GM18909 (cell line): Measurements from ENCODE around the gene RPL38.

Experiments used
- ATAC-seq: cut with Tn5 transposase; IDR thresholded peaks from one replicate; pipeline ENCODE4 v1.9.1; 2021; ENCODE audit warnings: mild to moderate bottlenecking; ENCODE audit not compliant: unreplicated experiment, poor library complexity

RPL38 gene

GRCh38 chr17:74203439-74204240, at the start of gene RPL38:
Gene RPL38, plus strand, starts transcription at chr17:74203678. Its CDS starts 278 bp downstream, at chr17:74203956.
- peak; percentile 75 for ATAC-seq

GRCh38 chr17:74153821-74154430, 49.6 kb upstream of the RPL38 start:
- no peak for ATAC-seq

- ATAC-seq: no peak
Observed at GRCh38 chr17:74156878-74157277, 46.6 kb upstream of the RPL38 start.

- no peak for ATAC-seq
Observed at GRCh38 chr17:74157366-74157765, 46.1 kb upstream of the RPL38 start.

- ATAC-seq: no peak
Observed at GRCh38 chr17:74158761-74159160, 44.7 kb upstream of the RPL38 start.

- ATAC-seq: no peak
Observed at GRCh38 chr17:74159226-74159840, 44.1 kb upstream of the RPL38 start.

- no peak for ATAC-seq
Observed at GRCh38 chr17:74160656-74161502, 42.6 kb upstream of the RPL38 start.

- ATAC-seq: no peak
Observed at GRCh38 chr17:74161503-74161875, 42.0 kb upstream of the RPL38 start.

- no peak for ATAC-seq
Observed at GRCh38 chr17:74163271-74163821, 40.1 kb upstream of the RPL38 start.

- ATAC-seq: no peak
Observed at GRCh38 chr17:74163836-74164235, 39.6 kb upstream of the RPL38 start.

- no peak for ATAC-seq
Observed at GRCh38 chr17:74164446-74165045, 38.9 kb upstream of the RPL38 start.

- ATAC-seq: no peak
Observed at GRCh38 chr17:74165797-74166365, 37.6 kb upstream of the RPL38 start.

GRCh38 chr17:74170924-74171323, 32.6 kb upstream of the RPL38 start:
- no peak for ATAC-seq

- ATAC-seq: no peak
Observed at GRCh38 chr17:74172700-74173099, 30.8 kb upstream of the RPL38 start.

GRCh38 chr17:74176546-74177001, 26.9 kb upstream of the RPL38 start:
- ATAC-seq: no peak

GRCh38 chr17:74177018-74177450, 26.4 kb upstream of the RPL38 start:
- no peak for ATAC-seq

- no peak for ATAC-seq
Observed at GRCh38 chr17:74179576-74179975, 23.9 kb upstream of the RPL38 start.

GRCh38 chr17:74180336-74180735, 23.1 kb upstream of the RPL38 start:
- no peak for ATAC-seq

- no peak for ATAC-seq
Observed at GRCh38 chr17:74181341-74181740, 22.1 kb upstream of the RPL38 start.
